Right cardiac atrium (tissue), 5 donors: ENCODE measurements around the gene SLAMF1. TPM values are rescaled to one million over a fixed set of nuclear protein-coding genes. Genes with fewer than 3 reads are reported as not detected.

Source experiments
- ATAC-seq, 2 donors: fragments of 200-7000 bp; cut with Tn5 transposase; one replicate each; pipeline versions ENCODE4 v1.8.0 to v1.9.1; 2020; ENCODE audit warnings: moderate library complexity in 2 of 2, mild to moderate bottlenecking in 1 of 2
- DNase-seq, 3 donors: peaks; one replicate each; pipeline ENCODE4 v3.0.0-alpha.2; 2020
- H3K27ac ChIP-seq: one replicate; pipeline ENCODE4 v1.5.1; 2013; ENCODE audit warnings: mild to moderate bottlenecking, low read length, control low read depth, moderate library complexity
- H3K27me3 ChIP-seq: one replicate; pipeline ENCODE4 v1.6.1; 2013; ENCODE audit not compliant: control insufficient read depth, insufficient read depth
- H3K4me1 ChIP-seq: one replicate; pipeline ENCODE4 v1.6.1; 2013; ENCODE audit warnings: low read length; ENCODE audit not compliant: control insufficient read depth, insufficient read depth
- H3K4me3 ChIP-seq: one replicate; pipeline ENCODE4 v1.5.1; 2013; ENCODE audit warnings: low read length, control low read depth
- H3K9me3 ChIP-seq: one replicate; pipeline ENCODE4 v1.6.1; 2013; ENCODE audit warnings: low read length; ENCODE audit not compliant: control insufficient read depth
- WGBS: extraction: QIAGEN DNeasy Blood & Tissue Kit; methylation state at CpG from one replicate; pipeline ENCODE4 v1.1.7; 2013; 5-methylcytosine and 5-hydroxymethylcytosine counted together
- intact Hi-C, 4 donors: fragments of 100-400 bp; cut with DNase I; formaldehyde crosslinking; loops; one replicate each; pipeline versions ENCODE4 v1.11.0 to v1.14.0; 2022 to 2023
- polyA plus RNA-seq: library from polyadenylated mRNA; stranded (reverse); fragments of 200-250 nt; gene quantifications from one replicate; pipeline ENCODE4 v1.2.3, GENCODE V29; 2013
- total RNA-seq, 4 donors: library from RNA; stranded (reverse); fragmentation: NEBNext Ultra II Directional; extraction: Animal tissue kit (Norgen Biotek cat#: 25700); gene quantifications; one replicate each; pipeline ENCODE4 v1.2.1, GENCODE V29; 2021
- donor health status: healthy with polysubstance abuse.
- donor health status: DM: no; HTN: yes; CAD: no.
- donor health status: DM: no; HTN: no; CAD: no.
- donor health status: DM: no; HTN: yes; CAD: no; lungs with severe emphysema.
- donor health status: DM: yes; HTN: yes; CAD: no.

Gene SLAMF1
- total and polyA plus RNA-seq, 5 donors: 0.18 to 0.46 (median 0.31) TPM

- H3K27ac ChIP-seq: no peak overlapping the region
- no peak for ATAC-seq
- whole genome bisulfite sequencing: 66% methylated on average over 2 of the region's 2 CpGs
- H3K27me3 ChIP-seq: no peaks in the 10 kb centered on the region
- no peak overlapping the region for H3K4me3 ChIP-seq
- intact Hi-C loops: no loop called here
- H3K4me1 ChIP-seq: no peaks in the 10 kb centered on the region
- no peak for DNase-seq
- H3K9me3 ChIP-seq: peaks cover 2% of the 10 kb centered on the region
Measured at GRCh38 chr1:160674415-160674814, 27.6 kb upstream of the SLAMF1 start.

GRCh38 chr1:160672789-160673695, 26.2 kb upstream of the SLAMF1 start:
- Histone ChIP-seq H3K4me3 (no peak overlapping the region), H3K9me3 (peaks cover 2% of the 10 kb centered on the region), H3K4me1 (no peaks in the 10 kb centered on the region), H3K27me3 (no peaks in the 10 kb centered on the region), H3K27ac (no peak overlapping the region)
- WGBS: 54% methylated on average over 6 of the region's 6 CpGs
- intact Hi-C loops: no loop called here
- ATAC-seq (peak in 1 of 2 donors; percentile 24), DNase-seq (no peak)

GRCh38 chr1:160671603-160672517, 25.0 kb upstream of the SLAMF1 start:
- no peaks in the 10 kb centered on the region for H3K27me3 ChIP-seq
- H3K4me3 ChIP-seq: no peak overlapping the region
- H3K9me3 ChIP-seq: peaks cover 2% of the 10 kb centered on the region
- DNase-seq (no peak), ATAC-seq (no peak)
- WGBS: 63% methylated on average over 3 of the region's 3 CpGs
- H3K4me1 ChIP-seq: no peaks in the 10 kb centered on the region
- no peak overlapping the region for H3K27ac ChIP-seq
- intact Hi-C loops: no loop called here

DNA sequence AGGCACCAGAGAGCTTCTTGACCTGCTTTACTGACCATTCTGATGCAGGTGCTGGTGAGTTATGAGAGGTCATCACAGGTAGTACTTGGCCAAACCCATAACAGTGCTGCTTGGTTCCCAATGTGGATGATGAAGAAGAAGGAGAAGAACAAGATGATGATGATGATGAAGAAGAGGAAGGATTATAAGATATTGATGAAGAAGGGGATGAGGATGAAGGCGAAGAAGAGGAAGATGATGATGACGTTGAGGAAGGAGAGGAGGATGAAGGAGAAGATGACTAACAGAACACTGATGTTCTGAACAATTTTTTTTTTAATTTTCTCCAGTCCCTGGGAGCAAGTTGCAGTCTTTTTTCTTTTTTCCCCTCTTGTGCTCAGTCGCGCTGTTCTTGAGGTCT, 23.9 kb upstream of the SLAMF1 start:
- Histone ChIP-seq H3K27ac (no peak overlapping the region), H3K27me3 (no peaks in the 10 kb centered on the region), H3K4me3 (no peak overlapping the region), H3K9me3 (peaks cover 2% of the 10 kb centered on the region), H3K4me1 (peaks cover 4% of the 10 kb centered on the region)
- ATAC-seq (no peak), DNase-seq (no peak)
- 71% methylated on average over 4 of the region's 4 CpGs for WGBS
- intact Hi-C loops: no loop called here

DNA sequence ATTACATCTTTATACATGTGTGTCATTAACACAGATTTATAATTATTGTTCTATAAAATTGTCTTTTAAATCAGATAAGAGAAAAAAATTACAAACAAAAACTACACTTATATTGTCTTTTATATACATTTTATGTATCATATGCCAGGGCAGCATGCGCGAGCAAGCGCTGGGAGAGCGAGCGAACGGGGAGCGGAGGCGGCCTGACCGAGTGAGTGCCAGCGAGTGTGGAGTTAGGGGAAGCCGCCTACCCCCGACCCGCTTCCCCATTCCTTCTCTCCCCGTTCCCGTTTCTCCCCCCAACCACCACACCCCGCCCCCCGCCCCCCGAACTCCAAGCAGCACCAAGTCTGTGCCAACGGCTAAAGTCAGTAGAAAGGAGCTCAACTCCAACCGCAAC, 23.0 kb upstream of the SLAMF1 start:
- H3K27ac ChIP-seq: no peak overlapping the region
- intact Hi-C loops: no loop called here
- H3K9me3 ChIP-seq: peaks cover 2% of the 10 kb centered on the region
- DNase-seq (no peak), ATAC-seq (no peak)
- H3K27me3 ChIP-seq: no peaks in the 10 kb centered on the region
- H3K4me1 ChIP-seq: peaks cover 4% of the 10 kb centered on the region
- no peak overlapping the region for H3K4me3 ChIP-seq
- 98% methylated on average over 20 of the region's 20 CpGs for WGBS

DNA sequence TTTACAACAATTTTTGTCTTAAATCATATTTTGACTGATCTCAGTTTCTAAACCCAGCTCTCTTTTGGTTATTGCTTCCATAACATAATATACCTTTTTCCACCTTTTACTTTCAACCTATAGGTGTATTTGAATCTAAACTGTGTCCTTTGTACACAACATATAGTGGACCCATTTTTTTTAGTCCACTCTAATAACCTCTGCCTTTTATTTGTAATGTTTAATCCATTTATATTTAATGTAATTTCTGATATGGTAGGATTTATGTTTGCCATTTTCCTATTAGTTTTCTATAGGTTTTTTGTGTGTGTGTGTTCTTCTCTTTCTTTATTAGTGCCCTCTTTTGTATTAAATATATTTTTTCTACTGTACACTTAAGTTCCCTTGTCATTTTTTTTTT, 22.4 kb upstream of the SLAMF1 start:
- Histone ChIP-seq H3K27ac (no peak overlapping the region), H3K4me3 (no peak overlapping the region), H3K9me3 (peaks cover 2% of the 10 kb centered on the region), H3K4me1 (peaks cover 4% of the 10 kb centered on the region), H3K27me3 (no peaks in the 10 kb centered on the region)
- no peak for DNase-seq
- intact Hi-C loops: no loop called here
- no peak for ATAC-seq

DNA sequence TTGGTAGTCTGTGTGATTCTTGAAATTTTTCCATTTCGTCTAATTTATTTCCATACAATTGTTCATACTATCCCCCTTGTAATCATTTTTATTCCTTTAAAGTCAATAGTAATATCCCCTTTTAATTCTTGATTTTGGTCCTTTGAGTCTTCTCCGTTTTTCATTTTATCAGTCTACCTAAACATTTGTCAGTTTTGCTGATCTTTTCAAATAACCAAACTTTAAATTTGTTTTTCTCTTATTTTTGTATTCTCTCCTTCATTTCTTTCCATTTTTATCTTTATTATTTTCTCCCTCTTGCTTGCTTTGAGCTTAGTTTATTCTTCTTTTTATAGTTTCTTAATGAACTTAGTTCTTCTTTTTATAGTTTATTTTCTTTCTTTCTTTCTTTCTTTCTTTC, 21.1 kb upstream of the SLAMF1 start:
- peaks cover 4% of the 10 kb centered on the region for H3K4me1 ChIP-seq
- intact Hi-C loops: no loop called here
- H3K27ac ChIP-seq: no peak overlapping the region
- no peak overlapping the region for H3K4me3 ChIP-seq
- DNase-seq (no peak), ATAC-seq (no peak)
- WGBS: 84% methylated on average over 2 of the region's 2 CpGs
- H3K27me3 ChIP-seq: no peaks in the 10 kb centered on the region
- peaks cover 2% of the 10 kb centered on the region for H3K9me3 ChIP-seq

DNA sequence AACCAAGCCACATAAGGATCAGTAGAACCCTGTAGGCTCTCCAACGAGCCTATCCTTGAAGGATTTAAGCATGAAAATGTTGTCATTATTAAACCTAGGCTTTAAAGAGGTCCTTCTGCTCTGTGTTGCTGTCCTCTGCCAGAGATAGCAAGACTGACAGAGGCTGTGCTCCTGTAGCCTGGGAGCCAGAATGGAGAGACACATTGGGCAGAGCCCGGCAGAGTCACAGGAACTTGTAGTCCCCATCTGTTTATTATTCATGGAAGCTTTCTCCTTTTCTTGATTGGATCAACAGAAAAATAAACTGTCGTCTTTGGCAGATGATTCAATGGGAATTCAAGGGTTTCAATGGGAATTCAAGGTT, 19.2 kb upstream of the SLAMF1 start:
- ATAC-seq (peak; percentile 58 to 73), DNase-seq (no peak)
- intact Hi-C loops: no loop called here
- Histone ChIP-seq H3K4me3 (no peak overlapping the region), H3K27me3 (no peaks in the 10 kb centered on the region), H3K27ac (peak overlapping the region; percentile 80), H3K9me3 (peaks cover 2% of the 10 kb centered on the region), H3K4me1 (peaks cover 4% of the 10 kb centered on the region)
- 48% methylated on average over 3 of the region's 3 CpGs for WGBS

- peak overlapping the region; percentile 37 for H3K27ac ChIP-seq
- peak; percentile 89 to 93 for ATAC-seq
- peaks cover 4% of the 10 kb centered on the region for H3K4me1 ChIP-seq
Measured at GRCh38 chr1:160665330-160666078, 18.7 kb upstream of the SLAMF1 start.

GRCh38 chr1:160664573-160665051, 17.8 kb upstream of the SLAMF1 start:
- H3K27ac ChIP-seq: no peak overlapping the region
- H3K27me3 ChIP-seq: no peaks in the 10 kb centered on the region
- H3K9me3 ChIP-seq: no peaks in the 10 kb centered on the region
- peaks cover 4% of the 10 kb centered on the region for H3K4me1 ChIP-seq
- intact Hi-C loops: no loop called here
- ATAC-seq (peak in 1 of 2 donors; percentile 22), DNase-seq (no peak)
- 69% methylated on average over 3 of the region's 3 CpGs for WGBS
- no peak overlapping the region for H3K4me3 ChIP-seq

More at GRCh38 chr1:160665330-160666078, 18.7 kb upstream of the SLAMF1 start:
- WGBS: 18% methylated on average over 6 of the region's 6 CpGs
- peaks cover under 1% of the 10 kb centered on the region for H3K9me3 ChIP-seq
- no peak overlapping the region for H3K4me3 ChIP-seq
- intact Hi-C loops: no loop called here
- DNase-seq: peak; percentile 82 to 91 (median 83)
- no peaks in the 10 kb centered on the region for H3K27me3 ChIP-seq
